SK-N-MC (cell line): ENCODE measurements around the gene TLE4.

ENCODE experiments used
- DNase-seq: peaks from one replicate; pipeline ENCODE4 v3.0.0-alpha.2; 2011; ENCODE audit warnings: low read depth, low spot score
- H3K27ac ChIP-seq: fragments of 200-600 bp; sonication (generic); 2 replicates; pipeline ENCODE4 v1.5.1; 2016; ENCODE audit warnings: mixed run types
- H3K36me3 ChIP-seq: fragments of 200-600 bp; sonication (generic); 2 replicates; pipeline ENCODE4 v1.6.1; 2017; ENCODE audit warnings: antibody characterized with exemption, low read length, mixed read lengths; ENCODE audit not compliant: insufficient read depth
- H3K4me3 ChIP-seq: fragments of 200-600 bp; sonication (generic); 2 replicates; pipeline ENCODE4 v1.5.1; 2016
- H3K9ac ChIP-seq: fragments of 200-600 bp; sonication (generic); 2 replicates; pipeline ENCODE4 v1.8.0; 2017; ENCODE audit warnings: mixed run types, mixed read lengths; ENCODE audit not compliant: insufficient read length
- H3K9me3 ChIP-seq: fragments of 200-600 bp; sonication (generic); 2 replicates; pipeline ENCODE4 v1.6.1; 2017; ENCODE audit warnings: low read depth, mild to moderate bottlenecking, antibody characterized with exemption, low read length, moderate library complexity, mixed read lengths
- EZH2 ChIP-seq: fragments of 200-600 bp; sonication (generic); IDR thresholded peaks from one replicate; pipeline ENCODE4 v1.6.1; 2017; ENCODE audit warnings: antibody characterized with exemption
- FOXP2 ChIP-seq: optimal IDR thresholded peaks from 2 replicates; pipeline ENCODE3; 2011; ENCODE audit warnings: mild to moderate bottlenecking, moderate library complexity; ENCODE audit not compliant: insufficient read depth; ENCODE audit errors: extremely low read length, control extremely low read depth
- POLR2AphosphoS5 ChIP-seq: IDR thresholded peaks from 2 replicates; pipeline ENCODE4 v1.6.1; 2012; ENCODE audit warnings: mild to moderate bottlenecking, low read depth, low read length, borderline replicate concordance

The TLE4 gene

DNA sequence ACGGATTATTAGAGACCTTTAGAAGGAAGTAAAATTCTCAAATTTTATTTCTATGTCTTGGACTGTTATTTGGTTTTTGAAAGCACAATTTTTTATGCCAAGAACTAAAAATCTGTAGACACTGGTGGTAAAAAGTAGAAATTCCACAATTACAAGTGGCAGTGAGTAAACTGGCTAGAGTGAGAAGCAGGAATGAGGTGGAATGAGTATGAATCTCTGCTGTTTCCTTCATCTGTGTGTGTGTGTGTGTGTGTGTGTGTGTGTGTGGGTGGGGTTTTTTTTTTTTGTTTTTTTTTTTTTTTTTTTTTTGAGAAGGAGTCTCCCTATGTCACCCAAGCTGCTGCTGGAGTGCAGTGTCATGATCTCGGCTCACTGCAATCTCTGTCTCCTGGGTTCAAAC, 94.2 kb downstream of the TLE4 start:
- no peak overlapping the region for H3K4me3 ChIP-seq
- H3K9me3 ChIP-seq = no peaks in the 10 kb centered on the region
- no peak for TF ChIP-seq EZH2
- no peak for TF ChIP-seq POLR2AphosphoS5
- TF ChIP-seq FOXP2 = no peak
- H3K27ac ChIP-seq = no peak overlapping the region
- DNase-seq = no peak
- H3K9ac ChIP-seq = no peak overlapping the region
- H3K36me3 ChIP-seq = no peaks in the 10 kb centered on the region

DNA sequence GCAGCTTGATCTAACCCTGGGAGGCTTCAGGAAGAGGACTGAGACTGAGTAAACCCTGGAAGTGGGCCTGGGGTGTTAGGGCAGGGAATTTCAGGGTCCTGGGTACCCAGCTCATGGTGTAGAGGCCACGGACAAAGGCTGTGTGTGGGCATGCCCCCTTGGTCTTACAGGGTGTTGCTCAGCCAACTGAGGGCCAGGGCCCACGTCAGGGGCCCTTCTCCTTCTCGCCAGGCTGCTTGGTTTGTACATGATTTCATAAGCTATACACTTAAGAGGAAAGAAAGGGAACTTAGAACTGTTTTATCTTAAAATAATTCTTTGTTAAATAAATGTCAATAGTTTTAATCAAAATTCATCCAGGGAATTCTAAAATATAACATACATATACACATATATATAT, 95.4 kb downstream of the TLE4 start:
- Histone ChIP-seq H3K4me3 (no peak overlapping the region), H3K36me3 (no peaks in the 10 kb centered on the region), H3K9me3 (no peaks in the 10 kb centered on the region), H3K27ac (no peak overlapping the region), H3K9ac (no peak overlapping the region)
- TF ChIP-seq FOXP2 (no peak), EZH2 (no peak), POLR2AphosphoS5 (no peak)
- DNase-seq = no peak

DNA sequence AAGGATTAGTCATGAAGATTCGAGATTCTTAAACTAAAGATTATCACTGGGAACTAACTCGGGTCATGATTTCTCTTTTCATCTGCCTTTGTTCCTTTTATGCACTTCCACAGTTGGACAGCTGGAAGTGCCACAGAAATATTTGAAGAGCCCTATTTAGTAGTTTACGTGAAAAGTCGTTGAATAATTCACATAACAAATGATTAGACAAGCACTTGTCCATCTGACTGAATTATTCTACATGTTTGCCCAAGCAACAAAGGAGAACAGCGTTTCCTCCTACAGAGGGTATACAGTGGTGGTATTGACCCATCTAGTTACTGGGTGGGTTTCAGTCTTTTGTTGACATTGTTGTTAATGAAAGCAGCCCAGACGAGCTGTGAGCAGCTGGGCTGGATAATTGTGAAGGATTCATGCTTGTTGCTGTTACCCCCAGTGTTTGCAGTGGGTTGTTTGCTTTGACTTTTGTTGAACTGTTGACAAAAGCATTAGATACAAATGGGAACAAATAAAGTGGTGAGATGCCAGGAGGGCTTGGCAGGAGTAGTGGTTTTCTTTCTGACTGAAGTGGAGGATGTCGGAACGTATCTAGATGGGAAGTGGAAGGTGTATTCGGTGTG, 96.2 kb downstream of the TLE4 start:
- Histone ChIP-seq H3K27ac (no peak overlapping the region), H3K9ac (no peak overlapping the region)
- no peak for DNase-seq

DNA sequence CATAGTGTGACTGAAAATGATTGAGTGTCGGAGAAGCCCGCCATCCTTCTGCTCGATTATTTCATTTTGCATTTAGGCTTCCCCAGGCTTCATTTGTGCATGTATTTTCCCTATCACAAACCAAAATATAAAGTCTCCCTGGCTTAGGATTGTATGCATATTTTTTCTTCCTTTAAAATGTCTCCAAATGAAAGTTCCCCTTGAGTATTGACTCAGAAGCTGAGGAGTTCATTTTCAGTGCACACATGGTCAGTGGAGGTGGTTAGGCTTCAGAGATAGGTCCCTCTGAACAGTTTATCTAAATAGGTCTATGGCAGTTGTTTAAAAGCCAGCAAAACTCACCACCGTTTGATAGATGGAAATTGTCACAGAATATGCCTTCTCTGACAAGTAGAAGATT, 97.2 kb downstream of the TLE4 start:
- Histone ChIP-seq H3K36me3 (no peaks in the 10 kb centered on the region), H3K9ac (no peak overlapping the region), H3K4me3 (no peak overlapping the region), H3K9me3 (no peaks in the 10 kb centered on the region), H3K27ac (no peak overlapping the region)
- DNase-seq = no peak
- TF ChIP-seq EZH2 (no peak), FOXP2 (no peak), POLR2AphosphoS5 (no peak)

More for the DNA sequence above, 96.2 kb downstream of the TLE4 start:
- H3K36me3 ChIP-seq = no peaks in the 10 kb centered on the region
- no peaks in the 10 kb centered on the region for H3K9me3 ChIP-seq
- no peak overlapping the region for H3K4me3 ChIP-seq
- TF ChIP-seq POLR2AphosphoS5 (no peak), EZH2 (no peak), FOXP2 (no peak)

DNA sequence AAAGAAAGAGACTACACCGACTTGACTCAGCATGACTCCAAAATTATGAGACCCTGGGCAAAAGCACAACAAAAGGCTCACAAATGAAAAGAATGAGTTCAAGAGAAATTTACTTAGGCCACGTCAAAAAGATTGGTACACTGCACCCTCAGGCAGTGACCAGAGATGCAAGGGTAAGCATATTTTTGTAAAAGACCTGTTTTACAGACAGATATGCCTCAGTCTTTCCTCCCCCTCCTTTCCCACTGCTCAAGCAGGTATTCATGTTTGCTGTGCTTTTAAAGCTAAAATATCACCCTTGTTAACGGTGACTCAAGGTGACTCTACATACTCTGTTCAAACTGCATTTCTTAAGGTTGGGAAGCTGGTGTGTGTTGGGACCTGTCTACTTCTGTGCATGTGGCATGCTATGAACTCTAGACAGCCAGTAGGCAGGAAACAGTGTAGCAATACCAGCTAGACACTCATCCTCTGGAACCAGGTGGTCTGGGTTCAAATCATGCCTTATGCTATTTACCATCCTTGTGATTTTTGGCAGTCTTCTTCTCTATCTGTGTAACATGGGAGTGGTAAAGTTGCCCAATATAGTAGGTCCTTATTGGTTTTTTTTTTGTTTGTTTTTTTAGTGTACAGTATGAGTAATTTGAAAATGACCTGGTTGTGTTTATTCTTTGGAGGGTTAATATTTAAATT, 98.7 kb downstream of the TLE4 start:
- Histone ChIP-seq H3K36me3 (no peaks in the 10 kb centered on the region), H3K9ac (no peak overlapping the region), H3K4me3 (no peak overlapping the region), H3K27ac (no peak overlapping the region), H3K9me3 (no peaks in the 10 kb centered on the region)
- DNase-seq = no peak
- no peak for TF ChIP-seq POLR2AphosphoS5
- no peak for TF ChIP-seq FOXP2
- no peak for TF ChIP-seq EZH2

DNA sequence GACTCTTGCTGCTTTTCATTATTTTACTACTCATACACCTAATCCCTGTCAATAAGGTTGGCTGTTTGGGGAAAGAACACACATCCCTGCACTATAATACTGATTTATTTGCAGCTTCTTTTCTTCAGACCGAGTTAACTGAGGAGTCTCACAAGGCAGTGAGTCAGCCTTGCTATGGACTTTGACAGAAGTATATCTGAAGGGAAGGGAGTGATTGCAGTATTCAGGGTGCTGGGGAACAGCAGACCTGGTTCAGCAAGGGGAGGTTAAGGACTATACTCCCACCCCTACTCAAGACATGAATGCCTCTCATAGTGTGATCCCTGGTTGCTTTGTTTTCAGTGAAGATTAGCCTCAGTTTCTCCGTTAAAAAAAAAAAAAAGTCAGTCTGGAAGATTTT, 99.8 kb downstream of the TLE4 start:
- Histone ChIP-seq H3K9me3 (no peaks in the 10 kb centered on the region), H3K27ac (no peak overlapping the region), H3K4me3 (no peak overlapping the region), H3K9ac (no peak overlapping the region), H3K36me3 (no peaks in the 10 kb centered on the region)
- TF ChIP-seq FOXP2 = no peak
- no peak for TF ChIP-seq POLR2AphosphoS5
- TF ChIP-seq EZH2 = no peak
- DNase-seq = no peak

DNA sequence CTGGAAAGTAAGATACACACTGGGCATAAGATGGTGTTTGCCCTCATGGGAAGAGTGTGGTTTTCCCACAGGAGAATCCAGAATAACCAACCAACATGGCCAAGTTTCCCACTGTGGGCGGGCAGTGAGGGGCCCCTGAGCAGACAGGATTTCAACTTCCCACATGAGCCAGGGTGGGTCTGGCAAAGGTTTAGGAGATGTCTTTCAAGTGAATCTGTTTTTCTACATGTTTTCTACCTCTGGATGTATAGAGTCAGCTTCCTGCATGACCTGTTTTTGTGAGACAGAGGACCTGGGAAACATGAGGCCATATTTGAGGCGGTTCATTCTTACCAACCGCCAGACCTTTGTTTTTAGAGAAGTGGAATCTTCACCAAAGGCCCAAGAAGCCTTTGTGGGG, 100.5 kb downstream of the TLE4 start:
- no peaks in the 10 kb centered on the region for H3K9me3 ChIP-seq
- H3K36me3 ChIP-seq = no peaks in the 10 kb centered on the region
- TF ChIP-seq POLR2AphosphoS5 (no peak), FOXP2 (no peak), EZH2 (no peak)
- H3K9ac ChIP-seq = no peak overlapping the region
- no peak for DNase-seq
- no peak overlapping the region for H3K4me3 ChIP-seq
- H3K27ac ChIP-seq = no peak overlapping the region

DNA sequence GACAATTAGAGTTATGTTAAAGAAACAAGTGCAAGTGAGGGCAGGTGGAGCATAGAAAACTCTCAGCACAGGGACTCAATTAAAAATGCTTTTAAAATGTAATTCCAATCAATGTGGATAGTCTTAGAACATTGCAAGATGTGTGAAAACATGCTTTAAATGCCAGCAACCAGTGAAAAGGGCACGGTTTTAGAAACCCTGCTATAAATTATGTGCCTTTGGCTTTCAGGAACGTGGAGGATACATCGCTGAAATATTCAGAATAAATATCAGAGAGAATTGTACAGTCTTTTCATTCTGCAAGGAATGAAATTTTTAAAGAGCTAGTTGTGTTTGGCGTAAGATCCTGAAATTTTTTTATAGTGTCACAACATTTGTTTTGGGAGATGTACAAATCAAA, 101.1 kb downstream of the TLE4 start:
- no peak for TF ChIP-seq FOXP2
- TF ChIP-seq EZH2 = no peak
- no peak for TF ChIP-seq POLR2AphosphoS5
- no peaks in the 10 kb centered on the region for H3K36me3 ChIP-seq
- H3K9me3 ChIP-seq = no peaks in the 10 kb centered on the region
- no peak for DNase-seq
- H3K4me3 ChIP-seq = no peak overlapping the region
- no peak overlapping the region for H3K27ac ChIP-seq
- H3K9ac ChIP-seq = no peak overlapping the region

DNA sequence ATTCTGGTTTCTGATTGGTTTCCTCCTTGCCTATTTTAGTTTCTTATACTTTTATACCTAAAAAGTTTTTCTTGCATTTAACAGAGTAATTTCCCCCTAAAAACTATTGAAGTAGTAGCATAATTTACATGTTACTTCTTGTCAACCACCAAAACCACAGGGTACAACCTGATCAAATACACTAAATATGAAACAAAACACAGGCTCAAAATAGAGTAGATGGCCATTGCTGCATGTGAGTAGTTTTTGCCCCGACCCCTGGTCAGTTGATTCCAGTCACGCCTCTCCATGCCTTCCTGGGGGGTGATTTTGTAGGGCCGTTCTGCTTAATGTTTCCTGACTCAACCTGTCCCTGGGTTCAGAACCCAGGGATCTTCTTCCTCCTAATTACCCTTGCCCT, 101.8 kb downstream of the TLE4 start:
- Histone ChIP-seq H3K9me3 (no peaks in the 10 kb centered on the region), H3K36me3 (no peaks in the 10 kb centered on the region), H3K4me3 (no peak overlapping the region), H3K9ac (no peak overlapping the region), H3K27ac (no peak overlapping the region)
- no peak for DNase-seq
- TF ChIP-seq POLR2AphosphoS5 (no peak), FOXP2 (no peak), EZH2 (no peak)
